ENCODE measurements around the gene CCM2. TPM values are rescaled to one million over a fixed set of nuclear protein-coding genes. Genes with fewer than 3 reads are reported as not detected.
"Not testable (repeated sequence)": the region's sequence is repeated elsewhere in the genome, so short reads cannot be mapped to it uniquely, and the experiment has no call there.

Gene CCM2
- total RNA-seq, 1 donor from 2014 or later, result 36.4 TPM

DNA sequence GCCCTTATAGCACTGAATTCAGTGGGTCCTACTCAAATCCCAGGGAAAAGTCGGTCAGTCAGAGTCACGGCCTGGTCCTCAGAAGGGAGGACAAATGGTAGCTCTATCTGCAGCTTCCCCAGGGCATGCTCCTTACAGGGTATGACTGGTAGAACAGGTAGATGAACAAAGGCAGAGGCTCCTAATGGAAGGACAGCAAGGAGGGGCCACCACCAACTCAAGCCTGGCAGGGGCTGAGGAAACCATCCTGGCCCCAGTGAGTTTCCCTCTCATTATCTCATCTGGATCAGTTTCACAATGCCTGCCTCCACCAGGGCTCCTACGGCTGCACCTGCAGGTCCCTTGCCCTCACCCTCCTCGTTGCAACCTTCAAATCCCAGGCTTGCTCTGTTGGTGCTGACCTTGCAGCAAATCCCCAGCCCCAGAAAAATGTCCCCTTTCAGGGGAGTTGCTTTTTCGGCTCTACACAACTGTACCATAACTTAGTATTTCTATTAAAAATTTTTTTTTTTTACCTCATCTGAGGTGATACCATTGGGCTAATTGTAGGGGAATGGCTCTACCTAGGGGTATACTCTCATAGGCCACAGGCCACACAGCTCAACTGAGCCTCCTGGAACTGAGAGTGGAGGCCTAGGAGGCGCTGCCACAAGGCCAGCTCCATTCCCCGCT lies 18.8 kb upstream of the CCM2 start:
- no peak for DNase-seq (ENCODE audit: low spot score)

DNA sequence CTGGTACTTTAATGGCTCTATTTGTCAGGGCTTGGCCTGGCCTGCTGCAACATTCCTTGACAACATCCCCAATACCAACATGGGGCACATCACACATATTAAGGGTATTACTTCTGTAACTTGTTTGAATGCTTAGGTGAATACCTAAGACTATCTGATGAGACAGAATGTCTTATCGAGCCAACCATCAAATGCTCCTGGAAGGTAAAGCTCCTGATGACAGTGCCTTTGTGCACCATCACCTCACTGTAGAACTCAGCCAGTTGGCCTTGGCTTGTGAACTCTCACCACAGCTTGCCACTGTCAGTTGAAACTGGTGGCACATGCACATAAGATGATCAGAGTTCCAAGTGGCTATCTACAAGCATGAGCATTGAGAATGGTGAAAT lies 17.5 kb upstream of the CCM2 start:
- no peak for DNase-seq (ENCODE audit: low spot score)

DNA sequence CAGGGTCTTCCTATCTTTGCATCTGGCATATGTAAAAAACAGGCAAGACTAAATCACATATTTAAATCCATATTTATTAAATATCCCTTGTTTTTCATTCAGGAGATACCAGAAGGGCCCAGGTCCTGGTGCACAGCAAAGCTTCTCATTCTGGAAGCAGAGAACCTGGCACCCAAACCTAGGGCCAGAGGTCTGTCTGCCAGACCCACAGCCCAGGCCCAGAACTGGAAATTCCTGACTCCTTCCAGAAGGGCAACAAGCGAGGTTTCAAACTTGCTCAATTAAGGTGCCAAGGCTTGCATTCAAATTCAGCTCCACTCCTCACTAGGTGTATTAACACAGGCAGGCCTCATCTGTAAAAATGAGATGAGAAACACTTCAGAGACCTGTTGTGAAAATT lies 17.0 kb upstream of the CCM2 start:
- no peak for DNase-seq (ENCODE audit: low spot score)

DNA sequence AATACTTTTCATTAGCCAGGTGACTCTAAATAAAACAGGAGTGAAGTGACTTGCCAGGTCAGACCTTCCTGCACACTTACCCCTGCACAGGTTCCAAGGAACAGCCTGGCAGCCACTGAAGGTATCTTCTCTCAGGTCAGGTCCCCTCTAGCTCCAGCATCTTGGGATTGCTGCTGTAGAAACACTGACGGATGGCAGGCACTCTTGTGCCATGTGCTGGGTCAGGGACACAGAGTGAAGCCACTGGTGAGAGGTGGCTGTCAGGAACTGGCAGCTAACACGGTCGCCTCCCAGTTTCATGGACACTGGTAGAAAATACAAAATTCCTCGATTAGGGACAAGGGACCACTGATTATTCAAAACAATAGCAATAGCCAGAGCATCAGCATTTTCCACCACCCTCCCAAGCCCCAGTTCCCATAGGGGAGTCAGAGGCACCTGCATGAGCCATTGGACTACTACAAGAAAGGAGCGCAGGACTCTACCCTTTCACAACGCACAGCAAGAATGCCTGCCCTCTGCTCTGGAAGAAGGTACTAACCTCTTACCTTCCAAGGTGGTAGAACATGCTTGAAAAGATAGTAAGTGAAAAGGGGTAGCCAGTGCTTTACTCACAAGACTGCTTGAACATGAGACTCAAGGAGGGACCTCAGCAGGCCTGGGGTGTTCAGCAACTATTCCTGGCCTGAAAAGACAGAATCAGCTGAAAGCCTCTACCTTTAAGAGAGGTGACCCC lies 16.1 kb upstream of the CCM2 start:
- DNase-seq (ENCODE audit: low spot score), result no peak

DNA sequence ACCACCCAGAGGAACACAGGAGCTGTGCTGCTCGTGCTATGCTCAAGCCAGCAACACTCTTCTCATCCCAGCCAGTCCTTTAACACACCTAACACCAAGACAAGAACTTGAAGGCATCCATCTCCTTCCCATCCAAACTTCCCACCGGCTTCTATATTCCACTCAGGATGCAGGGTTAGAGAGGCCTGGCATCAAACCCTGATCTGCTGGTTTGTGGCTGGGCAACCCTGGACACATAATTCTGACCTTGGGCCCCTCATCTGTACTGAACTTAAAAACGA lies 15.6 kb upstream of the CCM2 start:
- DNase-seq (ENCODE audit: low spot score), result no peak

DNA sequence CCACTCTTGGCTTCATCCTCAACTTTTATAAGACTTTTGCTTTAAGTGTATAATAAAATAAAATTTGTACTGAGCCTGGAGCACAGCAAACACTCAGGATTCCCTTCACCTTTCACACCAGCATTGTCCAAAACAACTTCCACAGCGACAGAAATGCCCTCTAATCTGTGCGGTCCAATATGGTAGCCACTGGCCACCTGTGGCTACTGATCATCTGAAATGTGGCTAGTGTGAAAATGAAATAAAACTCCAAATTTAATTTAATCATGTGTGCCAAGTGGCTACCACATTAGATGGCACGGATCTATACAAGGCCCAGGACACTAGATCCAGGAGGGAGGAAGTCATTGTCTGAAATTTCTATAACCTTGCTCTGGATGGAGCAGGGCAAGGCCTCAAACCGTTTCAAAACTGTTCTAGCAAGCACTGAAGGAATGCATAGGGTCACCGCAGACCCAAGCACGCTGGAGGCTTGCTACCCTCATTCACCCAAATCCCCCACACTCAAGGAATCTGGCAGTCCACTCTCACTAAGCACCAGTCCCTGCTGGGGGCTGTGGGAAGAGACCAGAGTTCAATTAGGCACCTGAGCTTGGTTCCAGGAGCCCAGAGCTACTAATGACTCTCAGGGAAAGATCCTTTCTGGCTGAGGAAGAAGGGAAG lies 14.8 kb upstream of the CCM2 start:
- no peak for DNase-seq (ENCODE audit: low spot score)

DNA sequence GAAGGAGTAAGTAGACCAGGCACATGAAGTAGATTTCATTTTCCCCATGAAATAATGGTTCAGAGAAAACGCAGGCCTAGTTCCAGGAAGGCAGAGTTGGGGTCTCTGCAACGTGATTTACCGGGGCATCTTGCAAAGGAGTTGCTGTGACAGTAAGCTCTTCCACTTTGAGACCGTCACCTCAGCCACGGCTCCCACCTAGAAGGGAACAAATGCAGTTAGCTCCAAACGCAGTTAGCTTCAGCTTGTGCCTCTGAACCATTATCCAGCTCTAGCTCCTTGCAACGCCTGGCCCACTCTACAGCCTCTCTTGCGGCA lies 14.1 kb upstream of the CCM2 start:
- DNase-seq (ENCODE audit: low spot score), result no peak

DNA sequence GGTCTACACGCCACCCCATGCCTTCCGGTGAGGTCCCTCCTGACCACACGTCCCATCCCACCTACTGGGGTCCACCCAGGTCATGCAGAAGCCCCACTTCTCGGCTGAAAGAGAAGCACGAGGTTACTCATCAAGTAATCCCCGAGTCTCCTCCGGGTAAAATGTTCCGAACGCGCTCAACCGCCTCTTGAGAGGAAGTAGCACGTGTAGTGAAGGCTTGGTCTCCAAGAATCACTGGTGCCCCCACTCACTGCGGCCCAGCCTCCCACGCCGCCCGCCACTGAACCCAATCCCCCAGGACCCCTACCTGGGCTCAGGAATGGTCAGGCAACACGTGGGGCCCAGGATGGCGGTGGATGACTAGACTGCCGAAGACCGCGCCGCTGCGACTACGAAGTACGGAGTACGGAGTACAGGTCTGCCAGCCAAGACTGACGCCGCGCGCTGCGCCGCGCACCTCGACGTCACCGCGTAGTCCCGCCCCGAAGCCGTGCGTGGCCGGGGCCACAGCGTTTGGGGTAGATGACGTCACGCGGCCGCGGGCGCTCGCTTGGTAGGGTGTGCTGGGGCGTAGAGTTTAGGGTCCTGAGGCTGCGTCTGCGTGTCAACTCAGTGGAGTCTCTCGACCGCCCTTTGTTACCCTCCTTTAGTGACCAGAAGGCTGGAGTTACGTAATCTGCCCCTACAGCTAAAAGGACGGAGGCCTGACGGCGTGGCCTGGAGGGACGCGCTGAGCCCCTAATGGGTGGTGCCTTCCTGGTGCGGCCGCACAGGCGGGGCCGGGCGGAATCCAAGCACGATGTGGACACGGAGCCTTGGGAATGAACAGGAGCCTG lies 13.6 kb upstream of the CCM2 start:
- peak; percentile 94 for DNase-seq (ENCODE audit: low spot score)

DNA sequence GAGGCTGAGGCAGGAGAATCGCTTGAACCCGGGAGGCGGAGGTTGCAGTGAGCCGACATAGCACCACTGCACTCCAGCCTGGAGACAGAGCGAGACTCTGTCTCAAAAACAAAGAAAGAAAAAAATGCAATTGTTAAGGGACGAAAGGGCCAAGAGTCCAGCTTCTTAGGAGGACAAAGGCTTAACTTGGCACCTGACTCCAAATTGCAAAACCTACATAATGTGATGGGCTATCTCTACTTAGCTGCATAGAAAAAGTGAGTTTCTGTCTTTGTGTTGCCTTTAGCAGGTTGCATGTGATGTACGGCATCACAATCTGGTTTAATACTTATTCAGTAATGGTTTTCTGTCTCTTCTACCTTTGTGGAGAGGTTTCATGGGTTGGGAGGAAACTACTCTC lies 12.5 kb upstream of the CCM2 start:
- no peak for DNase-seq (ENCODE audit: low spot score)

DNA sequence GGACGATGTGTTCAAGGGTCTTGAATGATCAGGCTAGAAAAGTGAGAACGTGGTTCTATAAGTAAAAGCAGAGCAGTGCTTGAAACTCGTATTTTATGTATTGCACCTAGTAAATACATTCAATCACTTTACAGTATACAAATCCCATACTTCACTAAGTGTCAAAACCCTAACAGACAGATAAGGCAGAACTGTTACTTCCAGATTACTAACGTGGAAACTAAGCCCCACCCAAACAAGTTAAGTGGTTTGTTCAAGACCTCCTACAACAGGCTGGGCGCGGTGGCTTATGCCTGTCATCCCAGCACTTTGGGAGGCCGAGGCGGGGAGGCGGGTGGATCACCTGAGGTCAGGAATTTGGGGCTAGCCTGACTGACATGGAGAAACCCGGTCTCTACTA lies 12.0 kb upstream of the CCM2 start:
- DNase-seq (ENCODE audit: low spot score), result no peak

DNA sequence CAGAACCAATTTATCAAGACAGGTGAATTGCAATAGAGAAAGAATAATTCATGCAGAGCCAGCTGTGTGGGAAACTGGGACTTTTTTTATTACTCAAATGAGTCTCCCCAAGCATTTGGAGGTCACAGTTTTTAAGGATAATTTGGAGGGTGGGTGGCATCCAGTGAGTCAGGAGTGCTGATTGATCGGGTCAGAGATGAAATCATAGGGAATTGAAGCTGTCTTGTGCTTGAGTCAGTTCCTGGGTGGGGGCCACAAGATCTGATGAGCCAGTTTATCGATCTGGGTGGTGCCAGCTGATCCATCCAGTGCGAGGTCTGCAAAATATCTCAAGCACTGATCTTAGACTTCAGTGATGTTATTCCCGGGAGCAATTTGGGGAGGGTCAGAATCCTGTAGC lies 11.3 kb upstream of the CCM2 start:
- DNase-seq (ENCODE audit: low spot score), result no peak

DNA sequence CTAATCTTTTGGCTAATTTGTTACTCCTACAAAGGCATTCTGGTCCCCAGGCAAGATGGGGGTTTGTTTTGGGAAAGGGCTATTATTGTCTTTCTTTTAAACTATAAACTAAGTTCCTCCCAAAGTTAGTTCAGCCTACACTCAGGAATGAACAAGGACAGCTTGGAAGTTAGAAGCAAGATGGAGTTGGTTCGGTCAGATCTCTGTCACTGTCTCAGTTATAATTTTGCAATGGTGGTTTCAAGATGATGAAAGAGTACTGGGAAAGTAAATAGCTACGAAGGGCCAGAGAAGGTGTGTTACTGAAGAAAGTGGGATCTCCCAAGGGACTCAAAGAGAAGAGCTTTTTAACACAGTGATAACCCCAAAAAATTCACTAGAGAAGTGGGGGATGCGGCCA lies 10.9 kb upstream of the CCM2 start:
- no peak for DNase-seq (ENCODE audit: low spot score)

DNA sequence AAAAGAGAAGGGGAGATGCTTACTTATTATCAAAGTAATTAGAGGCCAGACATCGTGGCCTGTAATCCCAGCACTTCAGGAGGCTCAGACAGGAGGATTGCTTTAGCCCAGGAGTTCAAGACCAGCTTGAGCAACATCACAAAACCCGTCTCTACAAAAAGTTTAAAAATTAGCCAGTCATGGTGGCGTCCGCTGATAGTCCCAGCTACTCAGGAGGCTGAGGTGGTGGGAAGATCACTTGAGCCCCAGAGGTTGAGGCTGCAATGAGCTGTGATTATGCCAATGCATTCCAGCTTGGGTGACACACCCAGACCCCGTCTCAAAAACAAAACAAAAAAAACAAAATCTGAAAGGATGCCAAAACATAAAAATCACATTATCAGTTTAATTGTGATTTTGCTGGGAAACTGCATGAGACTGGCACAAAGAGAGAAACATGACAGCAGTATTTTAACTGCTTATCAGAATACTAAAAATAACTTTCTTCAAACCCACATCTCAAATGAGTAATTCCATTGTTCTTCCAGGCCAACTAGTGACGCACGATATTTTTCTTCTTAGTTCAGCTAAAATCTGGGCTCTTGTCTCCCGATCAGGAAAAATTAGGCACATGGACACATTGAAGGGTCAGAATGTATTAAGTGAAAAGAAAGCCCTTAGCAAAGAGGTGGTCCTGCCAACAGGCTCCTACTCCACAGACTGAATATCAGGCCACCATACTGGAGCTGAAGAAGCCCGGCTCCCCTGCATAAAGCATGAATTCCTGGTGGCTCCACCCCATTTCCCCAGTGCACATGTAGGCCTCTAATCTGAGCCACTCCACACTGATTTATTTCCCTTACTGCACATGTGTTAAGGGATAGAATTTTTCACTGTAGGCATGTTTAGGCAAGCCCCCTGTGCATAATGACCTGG lies 9.6 kb upstream of the CCM2 start:
- DNase-seq (ENCODE audit: low spot score), result no peak

DNA sequence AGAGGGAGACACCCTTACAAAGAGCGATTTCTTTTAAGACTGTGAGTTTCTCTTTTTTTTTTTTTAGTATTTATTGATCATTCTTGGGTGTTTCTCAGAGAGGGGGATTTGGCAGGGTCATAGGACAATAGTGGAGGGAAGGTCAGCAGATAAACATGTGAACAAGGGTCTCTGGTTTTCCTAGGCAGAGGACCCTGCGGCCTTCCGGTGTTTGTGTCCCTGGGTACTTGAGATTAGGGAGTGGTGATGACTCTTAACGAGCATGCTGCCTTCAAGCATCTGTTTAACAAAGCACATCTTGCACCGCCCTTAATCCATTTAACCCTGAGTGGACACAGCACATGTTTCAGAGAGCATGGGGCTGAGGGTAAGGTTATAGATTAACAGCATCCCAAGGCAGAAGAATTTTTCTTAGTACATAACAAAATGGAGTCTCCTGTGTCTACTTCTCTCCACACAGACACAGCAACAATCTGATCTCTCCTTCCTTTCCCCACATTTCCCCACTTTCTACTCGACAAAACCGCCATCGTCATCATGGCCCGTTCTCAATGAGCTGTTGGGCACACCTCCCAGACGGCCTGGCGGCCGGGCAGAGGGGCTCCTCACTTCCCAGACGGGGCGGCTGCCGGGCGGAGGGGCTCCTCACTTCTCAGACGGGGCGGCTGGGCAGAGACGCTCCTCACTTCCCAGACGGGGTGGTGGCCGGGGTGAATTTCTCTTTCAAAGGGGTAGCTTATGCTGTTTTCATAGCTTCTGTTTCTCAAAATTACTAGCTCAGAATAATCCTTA lies 7.8 kb upstream of the CCM2 start:
- not testable (repeated sequence) for DNase-seq (ENCODE audit: low spot score)

DNA sequence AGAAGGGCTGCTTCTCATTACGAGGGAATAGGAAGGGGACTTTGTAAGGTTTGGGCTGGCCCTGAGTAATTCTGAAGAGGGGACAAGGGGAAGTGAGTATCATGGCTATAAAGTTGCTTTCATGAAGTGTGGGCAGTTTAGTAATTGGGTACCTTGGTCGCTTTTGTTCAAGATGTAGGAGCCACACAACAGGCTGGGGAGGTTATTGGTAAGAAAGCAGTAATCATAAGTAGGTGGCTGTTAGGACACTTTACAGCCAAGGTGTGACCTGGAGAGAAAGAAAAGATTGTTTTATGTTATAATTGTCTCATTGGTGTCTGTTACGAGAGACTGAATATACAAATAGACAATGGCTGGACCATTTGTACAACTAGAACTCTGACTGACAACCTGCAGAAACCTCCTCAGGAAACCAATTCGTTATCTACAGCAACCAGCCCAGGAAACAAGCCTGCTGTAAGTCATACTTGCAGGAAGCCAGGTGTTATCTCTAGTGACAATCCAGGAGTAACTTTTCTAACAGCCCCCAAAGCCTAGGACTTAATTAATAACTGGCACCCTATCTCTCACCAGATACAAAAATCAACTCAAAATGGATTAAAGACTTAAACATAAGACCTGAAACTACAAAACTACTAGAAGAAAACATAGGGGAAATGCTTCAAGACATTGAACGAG lies 5.0 kb upstream of the CCM2 start:
- DNase-seq (ENCODE audit: low spot score), result no peak

DNA sequence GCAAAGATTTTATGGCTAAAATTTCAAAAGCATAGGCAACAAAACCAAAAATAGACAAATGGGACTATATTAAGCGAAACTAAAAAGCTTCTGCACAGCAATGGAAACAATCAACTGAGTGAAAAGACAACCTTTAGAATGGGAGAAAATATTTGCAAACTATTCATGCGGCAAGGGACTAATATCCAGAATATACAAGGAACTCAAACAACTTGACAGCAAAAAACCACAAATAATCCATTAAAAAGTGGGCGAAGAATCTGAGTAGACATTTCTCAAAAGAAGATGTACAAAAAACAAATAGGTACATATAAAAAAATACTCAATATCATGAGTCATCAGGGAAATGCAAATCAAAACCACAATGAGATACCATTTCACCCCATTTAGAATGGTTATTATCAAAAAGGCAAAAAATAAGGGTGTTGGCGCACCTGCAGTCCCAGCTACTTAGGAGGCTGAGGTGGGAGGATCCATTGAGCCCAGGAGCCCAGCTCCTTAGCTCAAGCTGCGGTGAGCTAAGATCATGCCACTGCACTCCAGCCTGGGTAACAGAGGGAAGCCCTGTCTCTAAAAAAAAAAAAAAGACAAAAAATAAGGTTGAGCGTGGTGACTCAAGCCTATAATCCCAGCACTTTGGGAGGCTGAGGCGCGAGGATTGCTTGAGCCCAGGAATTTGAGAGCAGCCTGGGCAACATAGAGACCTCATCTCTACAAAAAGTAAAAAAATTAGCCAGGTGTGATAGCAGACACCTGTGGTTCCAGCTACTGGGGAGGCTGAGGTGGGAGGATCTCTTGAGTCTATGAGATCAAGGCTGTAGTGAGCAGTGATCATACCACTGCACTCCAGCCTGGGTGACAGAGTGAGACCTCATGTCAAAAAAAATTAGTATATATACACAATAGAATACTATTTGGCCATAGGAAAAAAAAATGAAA lies 4.2 kb upstream of the CCM2 start:
- no peak for DNase-seq (ENCODE audit: low spot score)

DNA sequence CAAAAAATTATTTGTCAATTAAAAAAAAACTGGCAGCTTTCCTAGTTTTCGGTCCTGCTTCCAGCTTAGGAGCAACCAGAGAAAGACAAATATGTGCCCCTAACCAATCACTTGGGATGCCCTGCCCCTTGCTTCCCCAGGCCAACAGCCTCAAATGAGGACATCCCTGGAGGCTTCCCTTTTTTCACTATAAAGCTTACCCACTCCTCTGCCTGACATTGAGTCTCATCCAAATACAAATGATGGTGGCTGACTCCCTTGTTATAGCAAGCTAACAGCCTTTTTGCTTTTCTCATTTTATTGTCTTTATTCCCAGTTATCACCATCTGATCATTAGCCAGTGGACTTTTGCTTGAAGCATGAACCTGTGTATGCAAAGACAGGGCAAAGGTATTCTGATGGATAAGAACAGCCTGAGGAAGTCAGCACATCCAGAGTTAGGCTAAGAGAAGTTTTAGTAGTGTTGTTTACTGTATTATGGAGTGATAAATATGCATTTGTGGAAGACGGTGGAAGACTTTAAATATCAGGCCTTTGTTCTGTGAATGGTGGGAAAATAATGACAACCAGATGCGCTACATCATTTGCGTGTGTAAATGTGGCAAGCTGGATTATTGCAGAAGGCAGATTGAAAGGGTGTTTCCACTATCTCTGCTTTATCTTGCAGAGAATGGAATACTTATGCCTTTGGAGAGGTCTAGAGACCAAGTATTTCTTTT lies 1.7 kb upstream of the CCM2 start:
- DNase-seq (ENCODE audit: low spot score), result no peak

Measured in mucosa of gallbladder (tissue), 1 donor.